K562 (cell line): ENCODE results near the gene SDCCAG8. TPM values are rescaled to one million over a fixed set of nuclear protein-coding genes. Genes with fewer than 3 reads are reported as not detected.

Experiments used
- ESRRA ChIP-seq: fragments of 450-650 bp; IDR thresholded peaks from 2 replicates; pipeline ENCODE4 v1.6.1; 2014; ENCODE audit warnings: low read depth, mild to moderate bottlenecking, moderate library complexity, borderline replicate concordance
- KHSRP ChIP-seq: fragments of 450-650 bp; IDR thresholded peaks from 2 replicates; pipeline ENCODE4 v1.6.1; 2017
- MAFK ChIP-seq: IDR thresholded peaks from 2 replicates; pipeline ENCODE4 v1.6.1; 2011; ENCODE audit warnings: low read length, improper control_type of control experiment
- MYNN ChIP-seq, 2 experiments: sonication (generic); formaldehyde crosslinking in 1 of 2; IDR thresholded peaks; 2 replicates each; pipeline versions ENCODE4 v1.5.0 to v1.6.1; 2016 to 2020; ENCODE audit warnings: antibody characterized with exemption in 1 of 2, missing genetic modification reagents in 1 of 2
- PCBP1 ChIP-seq: fragments of 200-400 bp; formaldehyde crosslinking; IDR thresholded peaks from 2 replicates; pipeline ENCODE4 v1.6.1; 2018; ENCODE audit warnings: mild to moderate bottlenecking, low read depth, low read length; ENCODE audit not compliant: poor library complexity, severe bottlenecking
- POLR2B ChIP-seq: fragments of 450-650 bp; IDR thresholded peaks from 2 replicates; pipeline ENCODE4 v1.6.1; 2018; ENCODE audit warnings: low read depth; ENCODE audit not compliant: partially characterized antibody
- ZNF644 ChIP-seq: fragments of 200-800 bp; sonication (Bioruptor generic); IDR thresholded peaks from 2 replicates; pipeline ENCODE4 v1.6.1; 2016; ENCODE audit warnings: low read depth, missing genetic modification characterization, missing compliant biosample characterization
- polyA plus RNA-seq, 8 experiments: library from polyadenylated mRNA; depleted of rRNA in 4 of 8; stranded (reverse) in 5 of 8; unstranded in 3 of 8; fragments of >200 nt; fragmentation: Nextera tagmentation in 2 of 8; fragmentation: Illumina TruSeq in 1 of 8; extraction: Ambion mirVana in 2 of 8; extraction: Trizol in 1 of 8; gene quantifications; 2 replicates each; pipeline versions ENCODE4 v1.2.1 to v1.2.3, GENCODE V29; 2011 to 2014; ENCODE audit warnings: inconsistent platforms in 1 of 8, missing spikeins in 1 of 8
- total RNA-seq, 7 experiments: library from RNA; depleted of rRNA in 6 of 7; stranded (reverse); fragments of >200 nt in 6 of 7; fragmentation: Illumina TruSeq in 2 of 7; extraction: Trizol in 2 of 7; gene quantifications; 2 replicates each; pipeline versions ENCODE4 v1.2.1 to v1.2.3, GENCODE V29; 2011 to 2021; ENCODE audit warnings: low replicate concordance in 1 of 7
- TF ChIP-seq, protein P1 (sequence below): fragments of 250-450 bp; sonication (Bioruptor Pico); IDR thresholded peaks from 2 replicates; pipeline ENCODE4 v1.5.0; 2021; ENCODE audit warnings: mild to moderate bottlenecking, borderline replicate concordance
- TF ChIP-seq, protein P2 (sequence below): fragments of 250-450 bp; sonication (Bioruptor Pico); IDR thresholded peaks from 2 replicates; pipeline ENCODE4 v1.9.0; 2021; ENCODE audit warnings: mild to moderate bottlenecking
- TF ChIP-seq, protein P3 (sequence below), 2 experiments: fragments of 450-650 bp in 1 of 2; IDR thresholded peaks; 2 replicates each; pipeline ENCODE4 v1.6.1; 2011 to 2017; ENCODE audit warnings: low read depth in 2 of 2, antibody characterized with exemption in 1 of 2, borderline replicate concordance in 1 of 2, low read length in 1 of 2, mild to moderate bottlenecking in 1 of 2, mixed read lengths in 1 of 2; ENCODE audit not compliant: control insufficient read depth in 1 of 2
- TF ChIP-seq, protein P4 (sequence below): fragments of 450-650 bp; formaldehyde crosslinking; IDR thresholded peaks from 2 replicates; pipeline ENCODE4 v1.4.0; 2020; ENCODE audit warnings: mild to moderate bottlenecking, moderate library complexity
- TF ChIP-seq, protein P5 (sequence below): fragments of 450-650 bp; formaldehyde crosslinking; IDR thresholded peaks from 2 replicates; pipeline ENCODE4 v1.4.0; 2020; ENCODE audit warnings: mild to moderate bottlenecking, mixed read lengths
- TF ChIP-seq, protein P6 (sequence below): sonication (generic); formaldehyde crosslinking; IDR thresholded peaks from 2 replicates; pipeline ENCODE4 v1.8.0; 2023; ENCODE audit warnings: mild to moderate bottlenecking, missing genetic modification reagents

Gene SDCCAG8
- total and polyA plus RNA-seq, 9 of the 15 experiments (the other 6 are each of a cell fraction or from before 2014, with no cell fraction given) = 17.9 to 36.7 (median 25.4) TPM

DNA sequence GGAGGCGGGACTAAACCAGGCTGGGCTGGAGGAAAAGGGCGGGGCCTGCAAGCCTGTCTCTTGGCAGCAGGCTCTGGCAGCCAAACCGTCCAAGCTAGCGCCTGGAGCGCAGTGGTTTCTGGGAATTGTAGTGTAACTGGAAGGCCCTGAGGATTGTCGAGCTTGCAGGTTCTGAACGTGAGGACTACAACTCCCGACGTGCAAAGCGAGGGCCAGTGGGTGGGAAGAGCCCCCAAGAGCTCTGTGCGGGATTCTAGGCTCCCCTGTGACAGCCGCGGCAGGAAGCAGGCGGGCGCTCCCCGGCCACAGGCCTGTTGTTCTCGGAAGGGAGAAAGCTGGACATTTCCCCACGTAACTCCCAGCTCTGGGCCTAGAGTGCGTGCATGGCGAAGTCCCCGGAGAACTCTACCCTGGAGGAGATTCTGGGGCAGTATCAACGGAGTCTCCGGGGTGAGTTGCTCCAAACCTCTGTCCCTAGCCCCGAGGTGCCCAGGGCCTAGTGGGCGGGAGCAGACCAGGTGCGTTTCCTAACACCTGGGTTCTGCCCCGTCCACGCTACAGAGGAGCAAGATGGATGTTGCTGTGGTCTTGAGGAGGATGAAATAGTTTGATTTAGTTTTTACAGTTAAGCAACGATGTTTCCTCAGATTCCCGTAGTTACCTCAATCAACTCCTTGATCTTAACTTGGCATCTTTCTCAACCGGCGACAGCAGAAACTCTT lies at the start of gene SDCCAG8 (continued):
- TF ChIP-seq, protein P1, sequence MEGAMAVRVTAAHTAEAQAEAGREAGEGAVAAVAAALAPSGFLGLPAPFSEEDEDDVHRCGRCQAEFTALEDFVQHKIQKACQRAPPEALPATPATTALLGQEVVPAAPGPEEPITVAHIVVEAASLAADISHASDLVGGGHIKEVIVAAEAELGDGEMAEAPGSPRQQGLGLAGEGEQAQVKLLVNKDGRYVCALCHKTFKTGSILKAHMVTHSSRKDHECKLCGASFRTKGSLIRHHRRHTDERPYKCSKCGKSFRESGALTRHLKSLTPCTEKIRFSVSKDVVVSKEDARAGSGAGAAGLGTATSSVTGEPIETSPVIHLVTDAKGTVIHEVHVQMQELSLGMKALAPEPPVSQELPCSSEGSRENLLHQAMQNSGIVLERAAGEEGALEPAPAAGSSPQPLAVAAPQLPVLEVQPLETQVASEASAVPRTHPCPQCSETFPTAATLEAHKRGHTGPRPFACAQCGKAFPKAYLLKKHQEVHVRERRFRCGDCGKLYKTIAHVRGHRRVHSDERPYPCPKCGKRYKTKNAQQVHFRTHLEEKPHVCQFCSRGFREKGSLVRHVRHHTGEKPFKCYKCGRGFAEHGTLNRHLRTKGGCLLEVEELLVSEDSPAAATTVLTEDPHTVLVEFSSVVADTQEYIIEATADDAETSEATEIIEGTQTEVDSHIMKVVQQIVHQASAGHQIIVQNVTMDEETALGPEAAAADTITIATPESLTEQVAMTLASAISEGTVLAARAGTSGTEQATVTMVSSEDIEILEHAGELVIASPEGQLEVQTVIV (CRISPR knock-in tag) = no peak
- TF ChIP-seq, protein P2, sequence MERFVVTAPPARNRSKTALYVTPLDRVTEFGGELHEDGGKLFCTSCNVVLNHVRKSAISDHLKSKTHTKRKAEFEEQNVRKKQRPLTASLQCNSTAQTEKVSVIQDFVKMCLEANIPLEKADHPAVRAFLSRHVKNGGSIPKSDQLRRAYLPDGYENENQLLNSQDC (CRISPR knock-in tag) = 0 out of 2 replicates have a peak, but pooled peaks have one; percentile 13
- TF ChIP-seq ZNF644 (tag) (peak; percentile 80; the same call in 1 of the 2 replicates), MYNN (IDR thresholded peaks at IDR 0.05) (peak; percentile 57; the same call in 1 of the 2 replicates), MYNN (CRISPR knock-in tag; IDR thresholded peaks at IDR 0.05) (no peak), POLR2B (peak; percentile 83), PCBP1 (no peak), MAFK (peak; percentile 55), KHSRP (no peak), ESRRA (peak; percentile 60; the same call in 1 of the 2 replicates)
- TF ChIP-seq, protein P3, sequence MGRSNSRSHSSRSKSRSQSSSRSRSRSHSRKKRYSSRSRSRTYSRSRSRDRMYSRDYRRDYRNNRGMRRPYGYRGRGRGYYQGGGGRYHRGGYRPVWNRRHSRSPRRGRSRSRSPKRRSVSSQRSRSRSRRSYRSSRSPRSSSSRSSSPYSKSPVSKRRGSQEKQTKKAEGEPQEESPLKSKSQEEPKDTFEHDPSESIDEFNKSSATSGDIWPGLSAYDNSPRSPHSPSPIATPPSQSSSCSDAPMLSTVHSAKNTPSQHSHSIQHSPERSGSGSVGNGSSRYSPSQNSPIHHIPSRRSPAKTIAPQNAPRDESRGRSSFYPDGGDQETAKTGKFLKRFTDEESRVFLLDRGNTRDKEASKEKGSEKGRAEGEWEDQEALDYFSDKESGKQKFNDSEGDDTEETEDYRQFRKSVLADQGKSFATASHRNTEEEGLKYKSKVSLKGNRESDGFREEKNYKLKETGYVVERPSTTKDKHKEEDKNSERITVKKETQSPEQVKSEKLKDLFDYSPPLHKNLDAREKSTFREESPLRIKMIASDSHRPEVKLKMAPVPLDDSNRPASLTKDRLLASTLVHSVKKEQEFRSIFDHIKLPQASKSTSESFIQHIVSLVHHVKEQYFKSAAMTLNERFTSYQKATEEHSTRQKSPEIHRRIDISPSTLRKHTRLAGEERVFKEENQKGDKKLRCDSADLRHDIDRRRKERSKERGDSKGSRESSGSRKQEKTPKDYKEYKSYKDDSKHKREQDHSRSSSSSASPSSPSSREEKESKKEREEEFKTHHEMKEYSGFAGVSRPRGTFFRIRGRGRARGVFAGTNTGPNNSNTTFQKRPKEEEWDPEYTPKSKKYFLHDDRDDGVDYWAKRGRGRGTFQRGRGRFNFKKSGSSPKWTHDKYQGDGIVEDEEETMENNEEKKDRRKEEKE (IDR thresholded peaks at IDR 0.05; ENCODE audit: borderline replicate concordance in 1 of 2, control insufficient read depth in 1 of 2, low read depth in 2 of 2, low read length in 1 of 2) = peak in 1 of 2 experiments; percentile 75; a peak in 1 of 4 replicates
- TF ChIP-seq, protein P4, sequence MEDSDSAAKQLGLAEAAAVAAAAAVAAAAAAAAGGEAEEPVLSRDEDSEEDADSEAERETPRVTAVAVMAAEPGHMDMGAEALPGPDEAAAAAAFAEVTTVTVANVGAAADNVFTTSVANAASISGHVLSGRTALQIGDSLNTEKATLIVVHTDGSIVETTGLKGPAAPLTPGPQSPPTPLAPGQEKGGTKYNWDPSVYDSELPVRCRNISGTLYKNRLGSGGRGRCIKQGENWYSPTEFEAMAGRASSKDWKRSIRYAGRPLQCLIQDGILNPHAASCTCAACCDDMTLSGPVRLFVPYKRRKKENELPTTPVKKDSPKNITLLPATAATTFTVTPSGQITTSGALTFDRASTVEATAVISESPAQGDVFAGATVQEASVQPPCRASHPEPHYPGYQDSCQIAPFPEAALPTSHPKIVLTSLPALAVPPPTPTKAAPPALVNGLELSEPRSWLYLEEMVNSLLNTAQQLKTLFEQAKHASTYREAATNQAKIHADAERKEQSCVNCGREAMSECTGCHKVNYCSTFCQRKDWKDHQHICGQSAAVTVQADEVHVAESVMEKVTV (CRISPR knock-in tag) = no peak
- TF ChIP-seq, protein P5, sequence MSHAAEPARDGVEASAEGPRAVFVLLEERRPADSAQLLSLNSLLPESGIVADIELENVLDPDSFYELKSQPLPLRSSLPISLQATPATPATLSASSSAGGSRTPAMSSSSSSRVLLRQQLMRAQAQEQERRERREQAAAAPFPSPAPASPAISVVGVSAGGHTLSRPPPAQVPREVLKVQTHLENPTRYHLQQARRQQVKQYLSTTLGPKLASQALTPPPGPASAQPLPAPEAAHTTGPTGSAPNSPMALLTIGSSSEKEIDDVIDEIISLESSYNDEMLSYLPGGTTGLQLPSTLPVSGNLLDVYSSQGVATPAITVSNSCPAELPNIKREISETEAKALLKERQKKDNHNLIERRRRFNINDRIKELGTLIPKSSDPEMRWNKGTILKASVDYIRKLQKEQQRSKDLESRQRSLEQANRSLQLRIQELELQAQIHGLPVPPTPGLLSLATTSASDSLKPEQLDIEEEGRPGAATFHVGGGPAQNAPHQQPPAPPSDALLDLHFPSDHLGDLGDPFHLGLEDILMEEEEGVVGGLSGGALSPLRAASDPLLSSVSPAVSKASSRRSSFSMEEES (CRISPR knock-in tag) = peak; percentile 19; the same call in 1 of the 2 replicates
- TF ChIP-seq, protein P6, sequence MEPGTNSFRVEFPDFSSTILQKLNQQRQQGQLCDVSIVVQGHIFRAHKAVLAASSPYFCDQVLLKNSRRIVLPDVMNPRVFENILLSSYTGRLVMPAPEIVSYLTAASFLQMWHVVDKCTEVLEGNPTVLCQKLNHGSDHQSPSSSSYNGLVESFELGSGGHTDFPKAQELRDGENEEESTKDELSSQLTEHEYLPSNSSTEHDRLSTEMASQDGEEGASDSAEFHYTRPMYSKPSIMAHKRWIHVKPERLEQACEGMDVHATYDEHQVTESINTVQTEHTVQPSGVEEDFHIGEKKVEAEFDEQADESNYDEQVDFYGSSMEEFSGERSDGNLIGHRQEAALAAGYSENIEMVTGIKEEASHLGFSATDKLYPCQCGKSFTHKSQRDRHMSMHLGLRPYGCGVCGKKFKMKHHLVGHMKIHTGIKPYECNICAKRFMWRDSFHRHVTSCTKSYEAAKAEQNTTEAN = peak; percentile 73; the same call in 1 of the 2 replicates
